Keratinocyte (primary cell): ENCODE measurements around the gene GPC5. TPM values are rescaled to one million over a fixed set of nuclear protein-coding genes. Genes with fewer than 3 reads are reported as not detected.

Experiments
- DNase-seq: peaks from one replicate; pipeline ENCODE4 v3.0.0-alpha.2; 2011; ENCODE audit warnings: low read depth, missing footprints, low spot score
- FAIRE-seq: peaks from 2 replicates; lab custom pipeline; 2011; peaks lifted over from hg19 to GRCh38; lab: Jason Lieb, UNC
- H2AFZ ChIP-seq: 2 replicates; pipeline ENCODE4 v1.6.0; 2012; ENCODE audit warnings: low read length, control low read depth, inconsistent platforms; ENCODE audit not compliant: control insufficient read depth
- H3K27ac ChIP-seq: 2 replicates; pipeline ENCODE4 v1.5.1; 2011; ENCODE audit warnings: low read length; ENCODE audit not compliant: control insufficient read depth, insufficient read depth
- H3K27me3 ChIP-seq: 3 replicates; pipeline ENCODE4 v1.6.0; 2011; ENCODE audit warnings: low read length; ENCODE audit not compliant: control insufficient read depth, insufficient read depth; ENCODE audit errors: extremely low read depth
- H3K36me3 ChIP-seq, 2 experiments: 2 replicates in 1 of 2; 3 replicates in 1 of 2; pipeline ENCODE4 v1.5.1; 2011; ENCODE audit warnings: low read length in 2 of 2, mild to moderate bottlenecking in 1 of 2; ENCODE audit not compliant: control insufficient read depth in 2 of 2, insufficient read depth in 2 of 2; ENCODE audit errors: extremely low read depth in 1 of 2
- H3K4me1 ChIP-seq: 3 replicates; pipeline ENCODE4 v1.5.1; 2011; ENCODE audit warnings: low read length; ENCODE audit not compliant: control insufficient read depth, insufficient read depth; ENCODE audit errors: extremely low read depth
- H3K4me2 ChIP-seq: 3 replicates; pipeline ENCODE4 v1.6.0; 2011; ENCODE audit warnings: low read depth, low read length; ENCODE audit not compliant: control insufficient read depth, insufficient read depth; ENCODE audit errors: extremely low read depth
- H3K4me3 ChIP-seq, 3 experiments: fragments of 200-600 bp in 1 of 3; sonication (generic) in 1 of 3; 2 replicates in 2 of 3; 3 replicates in 1 of 3; pipeline ENCODE4 v1.5.1; 2011 to 2016; ENCODE audit warnings: low read length in 3 of 3, mild to moderate bottlenecking in 3 of 3, control low read depth in 2 of 3, inconsistent platforms in 1 of 3, low read depth in 1 of 3, mixed read lengths in 1 of 3, mixed run types in 1 of 3, moderate library complexity in 1 of 3; ENCODE audit not compliant: control insufficient read depth in 2 of 3, insufficient read depth in 2 of 3; ENCODE audit errors: extremely low read depth in 1 of 3
- H3K79me2 ChIP-seq: 2 replicates; pipeline ENCODE4 v1.6.0; 2012; ENCODE audit warnings: low read length; ENCODE audit not compliant: control insufficient read depth, insufficient read depth
- H3K9ac ChIP-seq: 3 replicates; pipeline ENCODE4 v1.6.0; 2011; ENCODE audit warnings: low read length; ENCODE audit not compliant: control insufficient read depth, insufficient read depth; ENCODE audit errors: extremely low read depth
- H3K9me1 ChIP-seq: 3 replicates; pipeline ENCODE4 v1.6.0; 2011; ENCODE audit warnings: low read length; ENCODE audit not compliant: control insufficient read depth, insufficient read depth; ENCODE audit errors: extremely low read depth
- H3K9me3 ChIP-seq: 2 replicates; pipeline ENCODE4 v1.5.1; 2012; ENCODE audit warnings: low read depth, low read length; ENCODE audit not compliant: control insufficient read depth
- H4K20me1 ChIP-seq: 3 replicates; pipeline ENCODE4 v1.6.0; 2011; ENCODE audit warnings: low read length; ENCODE audit not compliant: control insufficient read depth, insufficient read depth; ENCODE audit errors: extremely low read depth
- EZH2 ChIP-seq: IDR thresholded peaks from one replicate; pipeline ENCODE4 v1.6.1; 2012; ENCODE audit warnings: inconsistent platforms, mild to moderate bottlenecking, low read length, moderate library complexity
- dilution Hi-C: fragments of 300-500 bp; cut with MboI; formaldehyde crosslinking; loops from one replicate; pipeline ENCODE4 v1.7.0; 2020; ENCODE audit warnings: low sequenced_read_pairs; ENCODE audit not compliant: extremely low pct_ligation_motif_present
- polyA plus RNA-seq, 5 experiments: library from polyadenylated mRNA; depleted of rRNA in 3 of 5; stranded (reverse) in 3 of 5; stranded (forward) in 1 of 5; unstranded in 1 of 5; fragments of >200 nt; gene quantifications; 1 replicate in 1 of 5; 2 replicates in 3 of 5; 3 replicates in 1 of 5; pipeline versions ENCODE4 v1.2.1 to v1.2.3, GENCODE V29; 2011 to 2012; ENCODE audit warnings: missing spikeins in 2 of 5, low read depth in 1 of 5, low replicate concordance in 1 of 5
- TF ChIP-seq, protein P1 (sequence below), 3 experiments: IDR thresholded peaks in 1 of 3; conservative IDR thresholded peaks in 1 of 3; optimal IDR thresholded peaks in 1 of 3; 2 replicates in 2 of 3; 3 replicates in 1 of 3; pipeline versions ENCODE3 to v1.5.1; 2011; ENCODE audit warnings: low read length in 3 of 3, mild to moderate bottlenecking in 3 of 3, moderate library complexity in 2 of 3, control low read depth in 1 of 3, inconsistent platforms in 1 of 3; ENCODE audit not compliant: insufficient read depth in 2 of 3; ENCODE audit errors: extremely low read depth in 1 of 3

Gene GPC5
- polyA plus RNA-seq, 1 donor (not counting 4 experiments of a cell fraction or from before 2014, with no cell fraction given), result 0.10 TPM

DNA sequence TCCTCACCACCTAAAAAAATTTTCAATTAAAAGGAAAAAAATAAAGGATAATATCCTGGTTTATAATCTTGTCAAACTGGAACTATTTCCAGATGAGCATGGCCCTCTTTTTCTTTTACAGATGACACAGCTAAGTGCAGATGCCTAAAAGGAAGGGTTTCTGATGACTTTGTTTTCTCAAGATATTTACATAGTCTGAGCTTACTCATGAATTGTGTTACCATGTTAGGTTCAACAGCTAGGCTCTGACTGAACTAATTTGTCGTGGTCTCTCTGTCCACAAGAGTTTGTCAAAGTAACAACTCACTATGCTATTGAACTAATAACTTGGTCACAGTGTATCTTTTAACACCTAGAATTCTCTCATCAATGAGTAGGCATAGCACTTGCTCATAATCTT, 780.8 kb downstream of the GPC5 start:
- no peak for TF ChIP-seq EZH2
- TF ChIP-seq, protein P1, sequence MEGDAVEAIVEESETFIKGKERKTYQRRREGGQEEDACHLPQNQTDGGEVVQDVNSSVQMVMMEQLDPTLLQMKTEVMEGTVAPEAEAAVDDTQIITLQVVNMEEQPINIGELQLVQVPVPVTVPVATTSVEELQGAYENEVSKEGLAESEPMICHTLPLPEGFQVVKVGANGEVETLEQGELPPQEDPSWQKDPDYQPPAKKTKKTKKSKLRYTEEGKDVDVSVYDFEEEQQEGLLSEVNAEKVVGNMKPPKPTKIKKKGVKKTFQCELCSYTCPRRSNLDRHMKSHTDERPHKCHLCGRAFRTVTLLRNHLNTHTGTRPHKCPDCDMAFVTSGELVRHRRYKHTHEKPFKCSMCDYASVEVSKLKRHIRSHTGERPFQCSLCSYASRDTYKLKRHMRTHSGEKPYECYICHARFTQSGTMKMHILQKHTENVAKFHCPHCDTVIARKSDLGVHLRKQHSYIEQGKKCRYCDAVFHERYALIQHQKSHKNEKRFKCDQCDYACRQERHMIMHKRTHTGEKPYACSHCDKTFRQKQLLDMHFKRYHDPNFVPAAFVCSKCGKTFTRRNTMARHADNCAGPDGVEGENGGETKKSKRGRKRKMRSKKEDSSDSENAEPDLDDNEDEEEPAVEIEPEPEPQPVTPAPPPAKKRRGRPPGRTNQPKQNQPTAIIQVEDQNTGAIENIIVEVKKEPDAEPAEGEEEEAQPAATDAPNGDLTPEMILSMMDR (optimal IDR thresholded peaks at IDR 0.05 in 1 of 3, IDR thresholded peaks at IDR 0.05 in 1 of 3, conservative IDR thresholded peaks at IDR 0.05 in 1 of 3; ENCODE audit: extremely low read depth in 1 of 3, insufficient read depth in 2 of 3, low read length in 3 of 3), result no peak
- no peaks in the 10 kb centered on the region for H4K20me1 ChIP-seq
- no peak overlapping the region for H3K9ac ChIP-seq
- no peak overlapping the region for H3K4me3 ChIP-seq
- no peak overlapping the region for H3K4me2 ChIP-seq
- no peak overlapping the region for H2AFZ ChIP-seq
- no peaks in the 10 kb centered on the region for H3K27me3 ChIP-seq
- H3K4me1 ChIP-seq, result no peaks in the 10 kb centered on the region
- H3K9me1 ChIP-seq, result no peaks in the 10 kb centered on the region
- no peaks in the 10 kb centered on the region for H3K9me3 ChIP-seq
- H3K36me3 ChIP-seq, result no peaks in the 10 kb centered on the region
- dilution Hi-C loops, result no loop called here
- H3K79me2 ChIP-seq, result no peaks in the 10 kb centered on the region
- DNase-seq, result no peak
- H3K27ac ChIP-seq, result no peak overlapping the region
- no peak for FAIRE-seq

DNA sequence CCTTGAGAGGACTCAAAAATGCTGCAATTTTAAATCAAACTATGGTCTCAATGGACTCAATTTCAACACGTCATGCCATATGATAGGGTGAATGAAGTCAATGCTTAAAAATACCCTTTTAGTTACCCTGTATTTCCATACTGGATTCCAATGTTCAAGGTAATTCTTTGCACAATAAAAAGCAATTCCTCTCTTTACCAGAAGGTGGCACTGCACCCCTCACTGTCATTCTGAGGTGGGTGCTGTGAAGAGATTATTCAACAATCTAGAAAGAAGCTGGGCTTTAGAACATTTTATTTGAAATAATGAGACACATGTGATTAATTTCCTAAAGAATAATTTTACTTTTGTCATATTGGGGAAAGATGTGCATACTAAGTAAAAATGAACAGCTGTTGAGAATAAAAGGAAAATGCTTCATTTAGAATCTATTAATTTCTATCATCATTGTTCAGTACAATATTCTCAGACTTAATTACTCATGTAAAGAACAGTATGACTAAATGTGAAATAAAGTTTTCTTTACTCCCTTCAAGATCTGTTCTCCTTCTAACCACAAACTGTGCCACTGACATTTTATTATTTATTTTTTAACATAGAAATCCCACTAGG, 789.1 kb downstream of the GPC5 start:
- FAIRE-seq, result no peak
- Histone ChIP-seq H3K9ac (no peak overlapping the region), H3K9me1 (no peaks in the 10 kb centered on the region), H3K4me2 (no peak overlapping the region), H3K4me3 (no peak overlapping the region), H3K4me1 (no peaks in the 10 kb centered on the region), H4K20me1 (no peaks in the 10 kb centered on the region), H2AFZ (no peak overlapping the region), H3K9me3 (no peaks in the 10 kb centered on the region), H3K79me2 (no peaks in the 10 kb centered on the region), H3K36me3 (no peaks in the 10 kb centered on the region), H3K27me3 (no peaks in the 10 kb centered on the region), H3K27ac (no peak overlapping the region)
- dilution Hi-C loops, result no loop called here
- TF ChIP-seq, protein P1 (optimal IDR thresholded peaks at IDR 0.05 in 1 of 3, IDR thresholded peaks at IDR 0.05 in 1 of 3, conservative IDR thresholded peaks at IDR 0.05 in 1 of 3; ENCODE audit: extremely low read depth in 1 of 3, insufficient read depth in 2 of 3, low read length in 3 of 3), result peak; percentile 54 to 70 (median 66)
- no peak for TF ChIP-seq EZH2
- no peak for DNase-seq
